Measurements from ENCODE around the gene CCDC61.

The CCDC61 gene

GRCh38 chr19:46042252-46042883 lies 47.1 kb downstream of the CCDC61 start:
- DNase-seq (ENCODE audit: low spot score): no peak

DNA sequence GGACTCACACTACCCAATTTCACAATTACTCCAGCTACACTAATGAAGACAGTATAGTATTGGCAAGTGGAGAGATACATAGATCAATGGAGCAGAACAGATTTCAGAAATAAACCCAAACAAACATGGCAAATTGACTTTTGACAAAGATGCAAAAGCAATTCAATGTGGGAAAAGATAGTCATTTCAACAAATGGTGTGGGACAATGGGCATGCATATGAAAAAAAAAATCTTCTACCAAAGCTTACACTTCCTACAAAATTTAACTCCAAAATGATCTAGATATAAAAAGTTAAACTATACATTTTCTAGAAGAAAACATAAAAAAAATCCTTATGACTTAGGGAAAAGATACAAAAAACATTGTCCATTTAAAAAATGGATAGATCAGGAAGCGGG lies 48.3 kb downstream of the CCDC61 start:
- DNase-seq (ENCODE audit: low spot score): no peak

- no peak for DNase-seq (ENCODE audit: low spot score)
Observed at GRCh38 chr19:46049597-46049996, 54.3 kb downstream of the CCDC61 start.

DNA sequence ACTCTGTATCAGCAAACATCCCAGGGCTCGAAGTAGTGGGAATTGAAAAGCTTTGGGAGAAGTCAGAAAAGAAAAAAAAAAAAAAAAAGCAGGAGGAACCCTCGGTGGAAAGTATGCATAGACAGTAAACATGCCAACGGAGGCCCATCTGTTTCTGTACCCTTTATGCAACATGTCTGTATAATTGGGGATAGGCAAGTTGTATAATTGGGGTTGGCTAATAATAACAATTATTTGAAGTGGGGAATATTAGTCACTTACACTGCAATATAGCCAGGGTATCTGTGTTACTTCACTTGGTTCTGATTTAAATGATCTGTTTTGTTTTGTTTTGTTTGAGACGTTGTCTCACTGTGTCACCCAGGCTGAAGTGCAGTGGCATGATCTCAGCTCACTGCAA lies 57.6 kb downstream of the CCDC61 start:
- DNase-seq (ENCODE audit: low spot score): no peak

DNA sequence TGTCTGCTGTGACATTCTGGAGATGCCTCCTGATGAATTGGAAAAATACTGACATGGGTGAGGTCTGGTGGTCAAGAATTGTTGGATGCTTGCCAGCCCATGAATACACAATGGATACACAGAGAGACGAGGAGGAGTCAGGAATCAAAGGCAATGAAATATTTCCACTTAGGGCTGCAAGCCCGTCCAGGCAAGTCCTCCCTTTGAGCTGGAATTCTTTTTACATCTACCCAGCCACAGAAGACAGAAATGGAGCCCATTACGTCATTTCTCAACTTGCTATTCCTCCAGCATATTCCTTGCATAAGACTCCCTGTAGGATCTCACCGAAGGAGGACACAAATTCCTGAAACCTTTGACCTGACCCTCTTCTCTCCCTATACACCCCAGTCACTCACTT lies 61.3 kb downstream of the CCDC61 start:
- no peak for DNase-seq (ENCODE audit: low spot score)

- no peak for DNase-seq (ENCODE audit: low spot score)
Observed at GRCh38 chr19:46058778-46059177, 63.5 kb downstream of the CCDC61 start.

- DNase-seq (ENCODE audit: low spot score): no peak
Observed at GRCh38 chr19:46060012-46060411, 64.7 kb downstream of the CCDC61 start.

- DNase-seq (ENCODE audit: low spot score): no peak
Observed at GRCh38 chr19:46063201-46063600, 67.9 kb downstream of the CCDC61 start.

DNA sequence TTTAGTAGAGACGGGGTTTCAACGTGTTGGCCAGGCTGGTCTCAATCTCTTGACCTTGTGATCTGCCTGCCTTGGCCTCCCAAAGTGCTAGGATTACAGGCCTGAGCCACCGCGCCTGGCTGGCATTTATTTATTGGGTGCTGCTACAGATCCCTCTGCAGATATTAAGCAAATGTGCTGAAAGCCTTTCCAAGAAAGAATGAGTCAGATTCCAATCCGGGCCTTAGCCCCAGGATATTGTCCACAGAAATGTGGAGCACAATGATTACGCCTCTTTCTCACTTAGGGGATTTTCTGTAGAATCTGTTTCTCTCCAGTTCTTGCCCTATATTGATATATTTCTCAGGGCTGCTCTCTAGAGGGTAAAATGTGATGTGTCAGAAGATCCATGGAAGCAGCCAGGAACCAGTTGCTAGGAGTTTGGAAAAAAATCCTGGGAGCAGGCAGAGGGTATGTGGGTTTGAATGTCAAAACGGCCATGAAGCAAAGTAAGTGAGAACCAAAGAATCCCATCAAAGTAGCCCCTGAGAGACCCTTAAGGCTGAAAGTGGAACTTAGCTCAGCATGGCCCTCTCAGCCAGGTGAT lies 70.3 kb downstream of the CCDC61 start:
- DNase-seq (ENCODE audit: low spot score): no peak

- no peak for DNase-seq (ENCODE audit: low spot score)
Observed at GRCh38 chr19:46066471-46066870, 71.2 kb downstream of the CCDC61 start.

GRCh38 chr19:46067691-46068090 lies 72.4 kb downstream of the CCDC61 start:
- no peak for DNase-seq (ENCODE audit: low spot score)

All from putamen (tissue), 1 donor.